ENCODE data around the gene ALMS1.
"Not testable (repeated sequence)": the region's sequence is repeated elsewhere in the genome, so short reads cannot be mapped to it uniquely, and the experiment has no call there.

ALMS1 gene

GRCh38 chr2:73385504-73386341, at the start of gene ALMS1:
TSS of gene ALMS1 (plus strand) at chr2:73385836. CDS start at chr2:73385869, 33 bp downstream.
- FAIRE-seq (peak; percentile 81), DNase-seq (ENCODE audit: insufficient read length, low spot score) (peak; percentile 83)

GRCh38 chr2:73337828-73338227, 47.8 kb upstream of the ALMS1 start:
- DNase-seq (ENCODE audit: insufficient read length, low spot score) (no peak), FAIRE-seq (peak; percentile 18)

GRCh38 chr2:73339201-73339600, 46.4 kb upstream of the ALMS1 start:
- DNase-seq (ENCODE audit: insufficient read length, low spot score) = no peak
- no peak for FAIRE-seq

GRCh38 chr2:73341039-73341438, 44.6 kb upstream of the ALMS1 start:
- DNase-seq (ENCODE audit: insufficient read length, low spot score) = no peak
- FAIRE-seq = no peak

- DNase-seq (ENCODE audit: insufficient read length, low spot score) (no peak), FAIRE-seq (no peak)
Measured at GRCh38 chr2:73343992-73344391, 41.6 kb upstream of the ALMS1 start.

- not testable (repeated sequence) for DNase-seq (ENCODE audit: insufficient read length, low spot score); FAIRE-seq
Measured at GRCh38 chr2:73344747-73345146, 40.9 kb upstream of the ALMS1 start.

GRCh38 chr2:73350035-73350691, 35.5 kb upstream of the ALMS1 start:
- FAIRE-seq (no peak), DNase-seq (ENCODE audit: insufficient read length, low spot score) (no peak)

GRCh38 chr2:73356097-73356496, 29.5 kb upstream of the ALMS1 start:
- FAIRE-seq (no peak), DNase-seq (ENCODE audit: insufficient read length, low spot score) (no peak)

- no peak for FAIRE-seq
Measured at GRCh38 chr2:73359915-73360697, 25.5 kb upstream of the ALMS1 start.

GRCh38 chr2:73366060-73366459, 19.6 kb upstream of the ALMS1 start:
- FAIRE-seq (no peak), DNase-seq (ENCODE audit: insufficient read length, low spot score) (no peak)

More at GRCh38 chr2:73359915-73360697, 25.5 kb upstream of the ALMS1 start:
- no peak for DNase-seq (ENCODE audit: insufficient read length, low spot score)

- DNase-seq (ENCODE audit: insufficient read length, low spot score) (no peak), FAIRE-seq (no peak)
Measured at GRCh38 chr2:73368781-73369180, 16.9 kb upstream of the ALMS1 start.

GRCh38 chr2:73370348-73370747, 15.3 kb upstream of the ALMS1 start:
- DNase-seq (ENCODE audit: insufficient read length, low spot score) (no peak), FAIRE-seq (no peak)

GRCh38 chr2:73373344-73373743, 12.3 kb upstream of the ALMS1 start:
- no peak for FAIRE-seq
- DNase-seq (ENCODE audit: insufficient read length, low spot score) = no peak

GRCh38 chr2:73374269-73374668, 11.4 kb upstream of the ALMS1 start:
- FAIRE-seq (no peak), DNase-seq (ENCODE audit: insufficient read length, low spot score) (no peak)

GRCh38 chr2:73376681-73377080, 9.0 kb upstream of the ALMS1 start:
- no peak for DNase-seq (ENCODE audit: insufficient read length, low spot score)
- no peak for FAIRE-seq

- DNase-seq (ENCODE audit: insufficient read length, low spot score) (no peak), FAIRE-seq (no peak)
Measured at GRCh38 chr2:73383036-73383435, 2.6 kb upstream of the ALMS1 start.

- FAIRE-seq (no peak), DNase-seq (ENCODE audit: insufficient read length, low spot score) (no peak)
Measured at GRCh38 chr2:73385123-73385503, 523 bp upstream of the ALMS1 start.

- DNase-seq (ENCODE audit: insufficient read length, low spot score) (no peak), FAIRE-seq (peak; percentile 84)
Measured at GRCh38 chr2:73386342-73386868, 769 bp downstream of the ALMS1 start.

- DNase-seq (ENCODE audit: insufficient read length, low spot score) (no peak), FAIRE-seq (peak; percentile 57)
Measured at GRCh38 chr2:73386894-73387636, 1.4 kb downstream of the ALMS1 start.

GRCh38 chr2:73402386-73403103, 16.9 kb downstream of the ALMS1 start:
- DNase-seq (ENCODE audit: insufficient read length, low spot score) (no peak), FAIRE-seq (no peak)
